Measurements from ENCODE around the gene CDK19.

GRCh38 chr6:110613356-110613755 is 201.9 kb downstream of the CDK19 start:
- TF ChIP-seq CTCF (IDR thresholded peaks at IDR 0.05; ENCODE audit: insufficient read depth, low read depth, low read length) (no peak), EZH2 (IDR thresholded peaks at IDR 0.05; ENCODE audit: insufficient read depth, low read length) (no peak)

Data from astrocyte (in vitro differentiated cells and primary cell).